GM18499 (cell line): ENCODE data around the gene SNRPA1.
A peak's percentile ranks its signal among the peaks of the same experiment; 100 is the strongest.
"Not testable (repeated sequence)": the region's sequence is repeated elsewhere in the genome, so short reads cannot be mapped to it uniquely, and the experiment has no call there.

Experiments
- ATAC-seq: cut with Tn5 transposase; IDR thresholded peaks from one replicate; pipeline ENCODE4 v1.9.1; 2021; ENCODE audit warnings: moderate number of reproducible peaks; ENCODE audit not compliant: insufficient read depth, unreplicated experiment

Gene SNRPA1

DNA sequence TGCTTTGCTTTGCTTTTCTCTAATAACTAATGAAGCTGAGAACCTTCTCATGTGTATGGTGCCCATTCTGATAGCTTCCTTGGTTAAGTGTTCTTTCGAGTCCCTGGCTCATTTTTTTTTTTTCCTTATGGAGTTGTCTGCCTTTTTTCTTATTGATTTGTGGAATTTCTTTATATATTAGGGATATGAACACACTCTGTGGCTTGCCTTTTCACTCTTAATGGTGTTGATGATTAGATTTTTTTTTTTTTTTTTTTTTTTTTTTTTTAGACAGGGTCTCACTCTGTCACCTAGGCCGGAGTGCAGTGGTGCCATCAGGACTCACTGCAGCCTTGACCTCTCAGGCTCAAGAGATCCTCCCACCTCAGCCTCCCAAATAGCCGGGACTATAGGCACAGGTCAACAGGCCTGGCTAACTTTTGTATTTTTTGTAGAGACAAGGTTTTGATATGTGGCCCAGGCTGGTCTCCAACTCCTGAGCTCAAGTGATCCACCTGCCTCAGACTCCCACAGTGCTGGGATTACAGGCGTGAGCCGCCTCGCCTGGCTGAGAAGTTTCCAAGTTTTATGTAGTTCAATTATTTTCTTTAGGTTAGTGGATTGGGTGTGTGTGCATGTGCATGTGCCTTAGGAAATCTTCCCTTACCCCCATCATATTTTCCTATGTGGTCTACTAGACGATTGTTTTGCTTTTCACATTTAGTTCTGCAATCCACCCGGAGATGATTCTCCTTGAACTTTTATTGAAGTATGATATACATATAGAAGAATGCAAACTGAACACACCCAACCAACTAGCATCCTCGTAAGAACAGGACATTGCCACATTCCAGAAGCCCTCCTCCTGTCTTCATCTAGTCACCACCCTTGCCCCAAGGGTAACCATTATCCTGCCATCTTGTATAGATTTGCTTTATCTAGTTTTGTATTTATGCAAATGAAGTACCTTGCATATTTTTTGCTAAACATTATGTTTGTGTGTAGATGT, 1.7 kb upstream of the SNRPA1 start:
- no peak for ATAC-seq

DNA sequence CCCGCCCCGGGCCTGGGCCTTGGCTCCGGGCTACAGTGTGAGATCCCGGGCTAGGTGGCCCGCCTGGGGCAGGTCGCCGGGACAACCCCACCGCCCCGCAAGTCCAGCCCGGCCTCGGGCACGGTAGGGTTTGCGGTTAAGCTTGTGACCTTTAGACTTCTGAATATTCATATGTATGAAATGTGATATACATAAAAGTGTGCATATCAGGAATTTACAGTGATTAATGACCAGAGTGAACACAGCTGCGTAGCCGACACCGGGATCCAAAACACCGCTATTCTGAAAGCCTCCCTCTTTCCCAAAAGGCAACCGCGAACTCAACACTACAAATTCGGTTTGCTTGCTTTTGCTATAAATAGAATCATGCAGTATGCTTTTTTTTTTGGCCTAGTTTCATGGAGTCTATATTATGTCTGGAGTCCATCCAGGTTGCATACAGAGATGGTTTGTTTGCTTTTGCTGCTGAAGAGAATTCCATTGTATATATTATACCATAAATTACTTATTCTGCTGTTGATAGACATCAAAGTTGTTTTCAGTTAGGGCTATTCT, 636 bp upstream of the SNRPA1 start:
- ATAC-seq, result no peak

DNA sequence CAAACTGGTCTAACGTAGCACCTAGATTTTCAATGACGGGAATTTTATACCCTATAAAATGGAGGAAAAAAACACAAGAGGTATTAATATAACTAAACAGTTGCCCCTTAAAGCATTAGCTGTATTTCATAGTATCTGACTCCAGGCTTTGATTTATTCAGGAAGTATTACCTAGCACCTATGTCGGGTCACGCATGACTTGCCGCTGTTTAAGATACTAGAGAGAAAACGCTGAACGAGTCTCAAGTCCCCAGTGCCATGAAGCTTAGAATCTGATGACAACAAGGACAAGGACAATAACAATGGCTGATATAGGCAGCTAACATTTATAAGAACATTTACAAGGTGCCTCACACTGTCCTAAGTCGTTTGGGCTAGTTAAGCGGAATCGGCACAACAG, 1.9 kb downstream of the SNRPA1 start:
- no peak for ATAC-seq

DNA sequence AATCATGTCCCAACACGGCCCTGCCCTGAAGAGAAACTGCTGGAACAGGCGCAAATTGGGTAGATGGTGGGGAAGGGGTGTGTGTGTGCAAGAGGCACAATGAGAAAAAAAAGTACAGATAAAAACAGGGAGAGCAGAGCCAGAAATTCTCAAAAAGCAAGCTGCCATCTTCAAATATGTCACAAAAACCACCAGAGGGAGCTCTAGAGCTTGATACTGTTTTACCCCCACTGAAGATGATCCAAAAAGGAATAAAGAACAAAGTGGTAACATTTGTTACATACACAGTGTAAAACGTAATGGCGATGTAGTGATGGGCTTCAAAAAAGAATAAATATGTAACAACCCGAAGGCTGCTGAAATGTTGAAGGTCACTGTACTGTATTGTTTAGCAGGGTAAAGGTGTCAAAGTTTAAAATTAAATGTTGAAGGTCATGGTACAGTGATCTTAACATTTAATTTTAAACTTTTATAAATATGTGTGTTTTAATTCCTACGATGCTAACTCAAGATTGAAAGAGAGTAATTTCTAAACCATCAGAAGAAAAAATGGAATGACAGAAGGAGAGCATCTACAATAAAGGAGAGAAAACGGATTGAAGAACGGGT, 6.0 kb downstream of the SNRPA1 start:
- ATAC-seq, result no peak

DNA sequence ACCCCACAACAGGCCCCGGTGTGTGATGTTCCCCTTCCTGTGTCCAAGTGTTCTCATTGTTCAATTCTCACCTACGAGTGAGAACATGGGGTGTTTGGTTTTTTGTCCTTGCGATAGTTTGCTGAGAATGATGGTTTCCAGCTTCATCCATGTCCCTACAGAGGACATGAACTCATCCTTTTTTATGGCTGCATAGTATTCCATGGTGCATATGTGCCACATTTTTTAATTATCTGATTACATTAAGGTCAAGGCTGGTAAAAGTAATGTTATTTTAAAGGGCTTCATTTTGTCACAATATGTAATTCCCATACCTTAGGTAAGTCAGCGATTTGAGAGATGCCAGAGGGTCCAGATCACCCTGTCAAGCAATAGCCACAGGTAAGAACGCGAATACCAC, 7.7 kb downstream of the SNRPA1 start:
- not testable (repeated sequence) for ATAC-seq

DNA sequence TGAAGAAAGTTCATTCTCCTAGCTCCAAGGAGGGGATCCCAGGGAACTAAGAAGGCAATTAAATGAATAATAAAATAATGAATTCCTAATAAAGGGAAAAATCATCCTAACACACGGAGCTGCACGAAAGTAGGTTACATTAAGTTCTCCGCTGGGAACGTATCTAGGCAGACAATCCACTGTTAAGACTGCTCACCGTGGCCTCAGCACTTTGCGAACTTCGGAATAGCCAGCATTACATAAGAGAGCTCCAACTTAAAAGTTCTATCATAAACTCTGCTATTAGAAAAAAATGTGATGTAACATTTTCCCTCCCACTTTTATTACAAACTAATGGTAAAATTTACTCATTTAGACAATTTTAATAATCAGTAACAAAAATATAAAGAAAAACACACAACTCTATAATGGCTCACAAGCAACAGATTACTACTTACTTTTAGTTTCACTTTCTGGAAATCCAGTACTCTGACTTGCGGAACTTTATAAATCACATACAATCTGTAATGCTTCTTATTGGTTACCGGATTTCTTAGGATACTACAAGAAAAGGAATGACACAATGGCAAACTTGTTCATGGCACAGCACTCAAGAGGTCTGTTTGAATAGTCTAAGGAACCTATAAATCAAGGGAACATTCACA, 8.5 kb downstream of the SNRPA1 start:
- no peak for ATAC-seq

DNA sequence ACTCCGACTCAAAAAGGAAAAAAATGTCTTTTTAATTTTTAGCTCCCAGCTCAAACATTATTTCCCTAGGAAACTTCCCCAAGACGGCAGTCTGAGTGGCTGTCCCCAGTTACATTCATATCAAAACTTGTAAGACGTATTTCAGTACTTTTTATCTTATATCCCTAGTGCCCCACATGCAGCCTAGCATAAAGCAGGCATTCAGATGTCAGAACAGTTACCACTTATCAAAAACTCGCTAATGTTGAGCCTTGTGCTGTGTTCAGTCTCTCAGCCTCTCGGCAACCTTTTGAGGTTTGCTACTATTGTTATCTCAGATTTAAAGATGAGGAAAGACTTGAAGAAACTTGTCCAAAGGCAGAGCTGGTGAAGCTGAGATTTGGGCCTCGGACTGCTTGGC, 11.1 kb downstream of the SNRPA1 start:
- no peak for ATAC-seq

DNA sequence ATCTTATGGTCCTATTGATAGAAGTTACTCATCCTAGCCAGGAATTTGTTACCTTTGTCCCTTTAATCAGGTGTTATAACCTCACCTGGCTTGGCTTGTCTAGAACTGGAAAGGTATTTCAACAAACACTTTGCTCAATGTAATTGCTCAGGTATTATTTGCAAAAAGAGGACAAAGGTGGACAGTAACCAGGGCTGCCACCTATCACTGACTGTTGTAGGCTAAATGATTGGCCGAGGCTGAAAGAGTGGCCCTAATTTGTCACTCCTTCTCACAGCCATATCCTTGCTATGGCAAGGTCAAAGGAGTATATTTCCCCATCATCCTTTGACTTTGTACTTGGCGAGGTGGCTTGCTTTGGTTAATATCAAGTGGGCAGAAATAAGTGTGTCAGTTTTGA, 15.0 kb downstream of the SNRPA1 start:
- no peak for ATAC-seq

DNA sequence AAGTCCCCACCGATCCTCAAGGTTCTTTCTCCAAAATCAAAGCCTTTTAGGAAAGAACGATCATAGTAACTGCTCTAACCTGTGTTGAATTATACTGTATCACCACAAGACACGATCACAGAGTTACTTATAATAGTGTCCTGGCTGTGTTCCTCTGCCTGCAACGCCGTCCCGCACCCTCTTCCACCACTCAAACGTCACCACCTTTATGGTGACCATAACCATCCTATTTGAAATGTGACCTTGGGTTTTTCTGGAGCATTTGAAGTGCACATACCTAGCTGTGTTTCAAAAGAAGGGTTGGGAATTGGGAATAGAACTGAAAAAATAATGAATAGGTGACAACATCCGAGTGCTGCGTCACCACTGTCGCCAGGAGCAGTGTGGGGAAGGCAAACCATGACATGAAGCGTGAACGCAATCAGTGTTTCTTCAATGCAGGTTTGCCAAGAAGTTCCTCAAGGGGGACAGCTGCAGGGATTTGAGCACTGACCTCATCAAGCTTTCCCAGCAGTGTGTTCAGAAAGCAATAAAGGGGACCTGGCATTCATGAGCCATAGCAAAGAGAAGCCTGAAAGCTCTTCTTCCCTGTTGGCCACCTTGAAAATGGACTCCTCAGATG, 17.0 kb downstream of the SNRPA1 start:
- ATAC-seq, result no peak

DNA sequence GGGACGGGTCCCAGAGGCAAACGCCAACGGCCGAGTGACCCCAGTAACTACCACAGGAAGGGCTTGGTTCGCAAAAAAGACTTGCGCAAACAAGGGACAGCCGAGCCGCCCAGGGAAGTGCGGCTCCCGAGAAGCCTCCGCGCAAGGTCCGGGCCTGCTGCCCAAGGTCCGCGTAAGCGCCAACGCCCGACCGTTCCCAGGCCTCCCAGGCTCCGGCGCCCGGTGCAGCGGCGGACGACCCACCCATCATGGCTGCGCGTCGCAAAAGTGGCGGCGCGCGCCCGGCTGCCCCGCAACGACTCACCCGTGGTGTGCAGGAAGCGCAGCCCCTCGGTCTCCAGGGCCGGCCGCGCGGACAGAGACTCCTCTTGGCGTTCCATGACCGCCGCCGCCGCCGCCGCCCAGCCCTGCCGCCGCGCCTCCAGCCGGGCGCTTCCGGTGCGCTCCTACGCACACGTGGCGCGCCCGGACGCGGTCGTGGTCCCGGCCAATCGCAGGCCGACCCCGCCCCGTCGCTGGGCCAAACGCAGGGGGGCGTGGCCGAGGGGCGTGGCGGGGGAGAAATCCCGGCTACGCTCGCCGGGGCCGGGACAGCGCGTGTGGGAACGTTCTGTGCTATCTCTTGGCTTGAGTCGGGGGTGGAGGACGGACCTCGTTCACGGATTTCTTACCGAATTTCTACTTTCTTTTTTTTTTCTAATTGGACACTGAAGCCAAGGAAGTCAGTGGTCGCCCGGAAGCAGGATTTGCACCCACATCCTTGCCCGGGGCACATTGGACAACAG, 17.8 kb downstream of the SNRPA1 start, which contains the start of gene SELENOS:
TSS of gene SELENOS (minus strand) at position 448 of the 785 bp plus-strand sequence. CDS start at position 380, 68 bp downstream.
- ATAC-seq, result peak; percentile 40

DNA sequence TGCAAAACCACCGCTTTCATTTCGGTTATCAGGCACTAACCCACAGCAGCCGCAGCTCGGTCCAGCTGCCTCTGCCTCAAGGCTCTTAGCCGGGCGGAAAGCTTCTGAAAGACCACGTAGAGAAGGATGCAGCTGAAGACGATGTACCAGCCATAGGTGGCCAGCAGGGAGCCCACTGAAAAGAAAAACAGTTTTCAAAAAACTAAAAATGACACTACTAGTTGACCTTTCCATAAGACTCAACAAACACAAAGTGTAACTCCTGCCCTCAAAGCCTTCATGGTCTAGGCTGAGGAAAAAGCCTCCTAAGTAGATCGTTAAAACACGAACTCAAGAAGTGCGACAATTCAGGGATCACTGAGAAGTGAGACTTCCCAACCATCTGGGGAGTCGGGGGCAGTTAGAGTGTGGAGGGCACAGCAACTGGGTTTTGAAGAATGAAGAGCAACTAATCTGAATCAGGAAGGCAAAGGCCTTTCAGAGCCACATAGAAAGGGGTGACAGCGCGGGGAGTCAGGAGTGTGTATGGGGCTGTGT, 18.5 kb downstream of the SNRPA1 start:
- peak; percentile 9 for ATAC-seq

DNA sequence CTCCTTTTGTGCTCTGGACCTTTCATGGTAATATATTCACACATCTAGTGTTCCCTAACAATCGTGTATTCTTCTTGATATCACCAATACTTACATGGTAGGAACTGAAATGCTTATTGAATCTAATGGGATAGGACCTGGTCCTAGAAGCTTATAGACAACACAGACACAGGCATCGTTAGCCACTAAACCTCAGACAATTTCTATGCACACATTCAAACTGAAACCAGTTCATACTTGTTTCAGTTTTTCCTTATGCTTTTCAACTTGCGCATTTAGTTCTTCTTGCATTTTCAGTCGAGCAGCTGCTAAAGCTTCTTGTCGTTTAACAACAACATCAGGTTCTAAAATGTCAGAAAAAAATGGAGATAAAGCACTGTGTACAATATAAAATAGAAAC, 20.0 kb downstream of the SNRPA1 start:
- ATAC-seq, result no peak

DNA sequence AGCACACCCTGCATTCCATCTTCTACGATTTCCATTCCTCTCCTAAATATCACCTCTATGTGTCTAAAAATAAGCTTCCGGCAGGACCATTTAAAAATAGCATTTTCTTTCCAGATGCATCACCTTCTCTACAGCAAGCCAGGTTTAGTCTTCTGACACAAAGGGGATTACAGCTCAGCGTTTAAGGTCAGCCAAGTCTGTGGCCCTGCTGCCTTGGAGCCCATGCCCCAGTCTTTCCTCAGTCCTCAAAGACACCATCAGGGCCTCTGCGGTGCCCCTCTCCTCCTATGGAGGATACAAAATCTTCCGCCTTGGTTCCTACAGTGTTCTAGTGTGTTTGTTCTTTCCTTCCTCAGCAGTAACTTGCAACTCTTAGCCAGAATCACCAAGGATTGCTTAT, 21.5 kb downstream of the SNRPA1 start:
- ATAC-seq, result no peak

DNA sequence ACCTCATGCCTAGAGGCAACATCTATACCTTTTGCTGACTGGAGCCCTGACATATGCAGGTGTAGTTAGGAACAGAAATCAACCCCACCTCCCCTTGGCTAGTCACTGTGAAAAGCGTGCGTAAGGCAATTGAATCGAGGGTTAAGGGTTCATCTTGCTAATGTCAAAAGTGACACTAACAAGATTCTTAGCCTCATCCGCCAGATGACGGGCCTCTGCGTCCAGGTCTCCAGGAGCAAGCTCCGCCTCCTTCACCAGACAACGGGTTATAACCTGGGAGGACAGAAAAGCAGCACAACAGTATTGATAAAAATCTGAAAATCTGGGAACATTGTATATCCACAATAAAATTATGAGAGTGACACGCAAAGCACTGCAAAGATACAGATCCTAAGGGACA, 22.5 kb downstream of the SNRPA1 start:
- no peak for ATAC-seq

DNA sequence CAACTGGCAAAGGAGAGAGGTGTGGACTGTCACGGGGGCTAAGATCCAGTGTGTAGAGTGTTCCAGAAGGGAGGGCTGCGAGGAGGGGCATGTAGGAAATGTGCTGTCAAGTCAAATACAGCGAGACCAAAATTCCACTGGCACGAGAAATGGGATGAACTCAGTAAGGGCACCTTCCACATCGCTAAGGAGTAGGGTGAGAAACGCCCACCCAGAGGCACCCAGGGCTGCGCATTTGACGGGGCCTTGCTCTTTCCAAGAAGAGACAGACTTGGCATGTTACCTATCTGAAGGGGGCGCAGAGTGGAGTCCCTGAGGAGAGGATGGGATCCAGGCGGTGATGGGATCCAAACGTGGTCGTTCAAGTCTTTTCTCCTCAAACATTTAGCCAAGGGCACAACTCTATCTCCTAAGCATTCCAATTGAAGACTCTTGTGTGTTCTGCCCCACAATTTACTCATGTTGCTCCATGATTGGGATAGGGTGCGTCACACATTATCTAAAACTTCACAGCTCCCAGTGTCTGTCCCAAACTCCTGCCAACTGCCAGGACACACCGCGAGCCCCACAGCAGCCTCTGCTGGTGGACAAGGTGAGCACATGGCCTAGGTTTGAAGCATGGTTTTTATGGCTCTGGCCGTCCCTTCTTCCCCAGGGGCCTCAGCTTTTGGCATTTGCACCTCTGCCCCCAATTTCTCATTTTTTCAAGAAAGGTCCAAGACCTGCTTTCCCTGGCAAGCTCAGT, 25.4 kb downstream of the SNRPA1 start:
- ATAC-seq, result no peak

DNA sequence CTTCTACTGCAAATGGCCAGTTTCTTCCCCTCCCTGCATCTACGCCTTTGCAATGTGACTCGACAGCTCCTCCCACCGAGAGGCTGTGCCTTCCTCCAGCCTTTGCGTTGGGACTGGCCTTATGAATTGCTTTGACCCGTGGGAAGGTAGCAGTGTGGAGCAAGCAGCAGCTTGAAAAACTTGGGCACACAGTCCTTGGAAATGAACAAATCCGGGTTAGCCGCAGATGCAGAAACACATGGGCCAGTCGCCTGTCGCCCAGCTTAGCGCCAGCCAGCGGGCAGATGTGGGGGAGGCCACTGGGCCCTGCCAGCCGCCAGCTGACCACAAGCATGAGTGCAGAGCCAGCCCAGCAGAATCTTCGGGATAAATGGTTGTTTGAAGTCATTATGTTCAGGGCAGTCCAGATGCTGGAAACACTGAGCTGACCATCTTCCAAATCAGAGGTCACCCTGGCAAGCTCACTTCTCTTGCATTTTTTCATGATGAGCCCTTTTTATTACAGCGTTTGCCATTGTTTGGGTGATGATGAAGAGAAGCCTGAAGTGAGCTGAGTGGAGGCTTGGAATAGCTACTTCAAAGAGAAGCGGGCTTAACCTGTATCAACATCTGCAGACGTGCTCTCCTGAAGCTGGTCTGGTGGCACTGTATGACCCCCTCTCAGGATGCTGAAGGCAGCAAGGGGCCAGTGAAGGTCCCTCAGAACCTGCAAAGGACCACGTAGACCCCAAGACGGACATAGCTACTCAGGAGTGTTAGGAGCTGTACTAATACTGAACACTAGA, 27.5 kb downstream of the SNRPA1 start:
- no peak for ATAC-seq

DNA sequence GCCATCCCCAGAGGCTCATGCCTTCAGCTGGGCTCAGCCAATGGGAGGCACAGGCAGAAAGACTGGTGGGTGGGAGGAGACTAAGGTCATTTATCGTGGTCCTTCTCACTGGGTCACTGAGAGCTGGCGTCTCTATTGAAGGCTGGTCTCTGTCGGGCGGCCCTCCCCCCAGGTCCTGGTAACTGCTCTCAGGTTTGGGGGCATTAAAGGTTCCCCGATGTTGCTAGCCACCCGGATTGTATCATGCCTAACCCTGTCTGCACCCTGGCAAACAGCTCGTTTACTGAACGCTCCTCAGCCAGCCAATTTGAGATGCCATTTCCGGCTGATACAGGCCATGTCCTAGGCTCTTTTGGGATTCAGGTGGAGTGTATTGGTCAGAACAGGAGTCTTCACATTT, 28.3 kb downstream of the SNRPA1 start:
- no peak for ATAC-seq

DNA sequence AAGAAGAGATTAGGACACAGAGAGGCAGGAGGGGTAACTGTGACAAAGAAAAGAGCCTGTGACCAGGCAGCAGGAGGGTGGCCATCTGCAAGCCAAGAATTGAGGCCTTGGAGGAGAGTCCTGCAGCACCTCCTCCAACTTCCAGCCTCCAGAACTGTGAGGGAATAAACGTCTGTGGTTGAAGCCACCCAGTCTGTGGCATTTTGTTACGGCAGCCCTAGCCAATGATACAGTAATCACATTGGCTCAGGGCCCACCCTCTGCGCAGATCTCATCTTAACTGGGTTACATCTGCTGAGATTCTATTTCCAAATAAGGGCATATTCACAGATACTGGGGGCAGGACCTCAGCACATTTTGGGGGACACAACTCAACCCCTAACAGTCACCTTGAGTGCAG, 29.0 kb downstream of the SNRPA1 start:
- no peak for ATAC-seq
